ENCODE measurements around the gene ALPP. TPM values are rescaled to one million over a fixed set of nuclear protein-coding genes. Genes with fewer than 3 reads are reported as not detected.

Gene ALPP
- not detected in 2 replicates for total RNA-seq

DNA sequence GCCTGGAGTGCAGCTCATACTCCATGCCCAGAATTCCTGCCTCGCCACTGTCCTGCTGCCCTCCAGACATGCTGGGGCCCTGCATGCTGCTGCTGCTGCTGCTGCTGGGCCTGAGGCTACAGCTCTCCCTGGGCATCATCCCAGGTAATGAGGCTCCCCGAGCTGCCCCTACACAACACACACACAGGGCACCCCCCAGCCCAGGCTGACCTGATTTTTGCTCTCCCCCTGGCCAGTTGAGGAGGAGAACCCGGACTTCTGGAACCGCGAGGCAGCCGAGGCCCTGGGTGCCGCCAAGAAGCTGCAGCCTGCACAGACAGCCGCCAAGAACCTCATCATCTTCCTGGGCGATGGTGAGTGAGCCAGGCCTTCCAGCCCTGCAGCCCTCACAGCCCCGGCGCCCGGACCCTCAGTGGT is at the start of gene ALPP:
Gene ALPP, plus strand, starts transcription at position 17 of the 417 bp plus-strand sequence. Its CDS starts 52 bp downstream, at position 69.

DNA sequence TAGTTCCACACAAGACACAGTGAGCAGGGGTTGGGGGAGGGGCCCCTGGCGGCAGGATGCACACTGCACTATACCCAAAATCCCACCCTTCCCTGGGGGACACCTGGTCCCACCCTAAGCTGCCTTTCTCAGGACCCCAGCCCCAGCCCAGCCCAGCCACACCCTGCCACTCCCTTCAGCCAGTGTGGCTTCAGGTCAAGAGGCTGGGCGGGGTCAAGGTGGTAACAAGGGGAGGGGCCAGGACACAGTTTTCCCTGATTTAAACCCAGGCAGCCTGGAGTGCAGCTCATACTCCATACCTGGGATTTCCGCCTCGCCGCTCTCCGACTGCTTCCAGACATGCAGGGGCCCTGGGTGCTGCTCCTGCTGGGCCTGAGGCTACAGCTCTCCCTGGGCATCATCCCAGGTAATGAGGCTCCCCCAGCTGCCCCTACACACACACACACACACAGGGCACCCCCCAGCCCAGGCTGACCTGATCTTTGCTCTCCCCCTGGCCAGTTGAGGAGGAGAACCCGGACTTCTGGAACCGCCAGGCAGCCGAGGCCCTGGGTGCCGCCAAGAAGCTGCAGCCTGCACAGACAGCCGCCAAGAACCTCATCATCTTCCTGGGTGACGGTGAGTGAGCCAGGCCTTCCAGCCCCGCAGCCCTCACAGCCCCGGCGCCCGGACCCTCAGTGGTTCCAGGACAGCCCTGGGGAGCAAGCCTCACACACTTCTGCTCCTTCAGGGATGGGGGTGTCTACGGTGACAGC is 28.2 kb downstream of the ALPP start, which contains the start of gene ALPG:
Gene ALPG, plus strand, starts transcription at position 289 of the 755 bp plus-strand sequence. Its CDS starts 51 bp downstream, at position 340.

Other genes with a start within 250 kb of the ALPP start
- gene ALPG, start 28.1 kb downstream of the ALPP start, total RNA-seq: not detected in 2 replicates
- gene ALPI, start 77.4 kb downstream of the ALPP start, total RNA-seq: not detected in 2 replicates
- gene ECEL1, start 109.1 kb downstream of the ALPP start, total RNA-seq: not detected in 2 replicates
- not detected in 2 replicates for gene PRSS56, start 141.6 kb downstream of the ALPP start, total RNA-seq
- gene CHRND, start 147.4 kb downstream of the ALPP start, total RNA-seq: not detected in 2 replicates
- not detected in 2 replicates for gene CHRNG, start 160.9 kb downstream of the ALPP start, total RNA-seq
- 2.6 and 3.0 TPM in 2 replicates for gene TIGD1, start 171.8 kb downstream of the ALPP start, total RNA-seq
- gene EIF4E2, start 171.9 kb downstream of the ALPP start, total RNA-seq: 96.3 and 135 TPM in 2 replicates